ENCODE results near the gene PDE2A. TPM values are rescaled to one million over a fixed set of nuclear protein-coding genes. Genes with fewer than 3 reads are reported as not detected.

The PDE2A gene
- total and polyA plus RNA-seq, 2 of the 4 experiments (the other 2 are of a cell fraction), result 0.02 TPM; not detected in 1

DNA sequence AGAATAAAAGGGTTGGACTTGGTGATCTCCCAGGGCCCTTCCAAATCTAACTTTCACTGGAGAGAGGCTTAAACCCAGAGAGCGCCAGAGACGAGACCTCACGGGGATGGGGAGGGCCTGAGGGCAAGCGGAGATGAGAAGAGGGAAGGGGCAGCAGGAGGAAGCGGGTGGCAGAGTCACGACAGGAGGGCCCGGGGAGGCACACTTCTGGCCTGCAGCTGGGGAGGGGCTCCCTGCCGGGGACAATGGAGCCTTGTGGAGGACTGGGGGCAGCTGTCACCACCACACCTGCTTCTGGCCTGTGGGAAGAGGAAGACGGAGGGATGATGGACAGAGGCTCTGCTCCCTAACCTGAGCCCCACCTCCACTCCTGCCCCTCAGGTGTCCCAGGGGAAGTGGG, 40.2 kb downstream of the PDE2A start:
- Histone ChIP-seq H3K79me1 (ENCODE audit: low read depth in 1 of 2, low read length in 2 of 2) (no peaks in the 10 kb centered on the region), H2AK9ac (replicated peaks; ENCODE audit: low read depth, low read length, poor library complexity) (no peak overlapping the region), H2BK20ac (ENCODE audit: low read depth, low read length) (no peak overlapping the region), H3K18ac (ENCODE audit: low read depth, low read length) (no peak overlapping the region), H3K23ac (ENCODE audit: low read depth, low read length) (no peak overlapping the region), H3K9me1 (ENCODE audit: insufficient read depth, low read length) (no peaks in the 10 kb centered on the region), H2AK5ac (ENCODE audit: low read depth, low read length) (no peak overlapping the region), H3K4me3 (ENCODE audit: insufficient read depth, low read depth, low read length) (no peak overlapping the region), H3K27ac (ENCODE audit: insufficient read depth, low read length) (no peak overlapping the region), H4K5ac (ENCODE audit: low read depth, low read length) (no peak overlapping the region), H3K14ac (replicated peaks; ENCODE audit: low read depth, low read length) (no peak overlapping the region), H4K91ac (ENCODE audit: insufficient read depth, low read depth, low read length) (no peak overlapping the region), H3K4ac (ENCODE audit: low read depth, low read length) (no peak overlapping the region), H2BK15ac (ENCODE audit: low read depth, low read length) (no peak overlapping the region), H4K8ac (ENCODE audit: low read depth in 2 of 2, low read length in 2 of 2) (no peak overlapping the region), H3K36me3 (ENCODE audit: control insufficient read depth, insufficient read depth, low read length) (no peaks in the 10 kb centered on the region), H3K9ac (ENCODE audit: low read depth, low read length) (no peak overlapping the region), H3K4me1 (ENCODE audit: control insufficient read depth, insufficient read depth, low read length) (no peaks in the 10 kb centered on the region), H3K27me3 (ENCODE audit: control insufficient read depth, insufficient read depth, low read length) (peaks cover 89% of the 10 kb centered on the region), H4K20me1 (ENCODE audit: insufficient read depth, low read length) (no peaks in the 10 kb centered on the region; the same call in 1 of the 2 replicates), H3K4me2 (ENCODE audit: low read depth, low read length) (no peak overlapping the region), H2BK5ac (ENCODE audit: low read depth, low read length, poor library complexity, severe bottlenecking) (no peak overlapping the region), H3K56ac (ENCODE audit: extremely low read depth, insufficient read depth, low read length) (no peak overlapping the region), H2BK120ac (ENCODE audit: low read depth, low read length) (no peak overlapping the region), H2AFZ (replicated peaks; ENCODE audit: low read length, poor library complexity) (no peak overlapping the region), H3K9me3 (ENCODE audit: control insufficient read depth, insufficient read depth, low read length) (peaks cover 3% of the 10 kb centered on the region; the same call in 1 of the 2 replicates)
- intact Hi-C loops (cut with micrococcal nuclease), result no loop called here
- dilution Hi-C loops (cut with HindIII; ENCODE audit: low sequenced_read_pairs, unreplicated experiment), result no loop called here
- POLR2A ChIA-PET (ENCODE audit: unreplicated experiment), result no interaction called here
- CTCF ChIA-PET, result no interaction called here
- TF ChIP-seq MAFK (IDR thresholded peaks at IDR 0.05; ENCODE audit: low read depth, low read length) (no peak), MAZ (IDR thresholded peaks at IDR 0.05; ENCODE audit: borderline replicate concordance, low read depth, low read length) (no peak), RAD21 (IDR thresholded peaks at IDR 0.05; ENCODE audit: low read length) (no peak), RFX5 (IDR thresholded peaks at IDR 0.05; ENCODE audit: low read depth, low read length) (no peak), FOS (IDR thresholded peaks at IDR 0.05; ENCODE audit: low read depth, low read length) (no peak), POLR2A (IDR thresholded peaks at IDR 0.05; ENCODE audit: low read depth, low read length) (no peak), SMC3 (IDR thresholded peaks at IDR 0.05; ENCODE audit: low read depth, low read length) (no peak), CHD1 (IDR thresholded peaks at IDR 0.05; ENCODE audit: low read depth, low read length) (no peak), MXI1 (IDR thresholded peaks at IDR 0.05; ENCODE audit: borderline replicate concordance, low read depth, low read length) (no peak), BHLHE40 (IDR thresholded peaks at IDR 0.05; ENCODE audit: low read depth, low read length) (no peak)
- TF ChIP-seq, protein P1, sequence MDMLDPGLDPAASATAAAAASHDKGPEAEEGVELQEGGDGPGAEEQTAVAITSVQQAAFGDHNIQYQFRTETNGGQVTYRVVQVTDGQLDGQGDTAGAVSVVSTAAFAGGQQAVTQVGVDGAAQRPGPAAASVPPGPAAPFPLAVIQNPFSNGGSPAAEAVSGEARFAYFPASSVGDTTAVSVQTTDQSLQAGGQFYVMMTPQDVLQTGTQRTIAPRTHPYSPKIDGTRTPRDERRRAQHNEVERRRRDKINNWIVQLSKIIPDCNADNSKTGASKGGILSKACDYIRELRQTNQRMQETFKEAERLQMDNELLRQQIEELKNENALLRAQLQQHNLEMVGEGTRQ (IDR thresholded peaks at IDR 0.05; ENCODE audit: low read depth, low read length), result no peak
- TF ChIP-seq, protein P2, sequence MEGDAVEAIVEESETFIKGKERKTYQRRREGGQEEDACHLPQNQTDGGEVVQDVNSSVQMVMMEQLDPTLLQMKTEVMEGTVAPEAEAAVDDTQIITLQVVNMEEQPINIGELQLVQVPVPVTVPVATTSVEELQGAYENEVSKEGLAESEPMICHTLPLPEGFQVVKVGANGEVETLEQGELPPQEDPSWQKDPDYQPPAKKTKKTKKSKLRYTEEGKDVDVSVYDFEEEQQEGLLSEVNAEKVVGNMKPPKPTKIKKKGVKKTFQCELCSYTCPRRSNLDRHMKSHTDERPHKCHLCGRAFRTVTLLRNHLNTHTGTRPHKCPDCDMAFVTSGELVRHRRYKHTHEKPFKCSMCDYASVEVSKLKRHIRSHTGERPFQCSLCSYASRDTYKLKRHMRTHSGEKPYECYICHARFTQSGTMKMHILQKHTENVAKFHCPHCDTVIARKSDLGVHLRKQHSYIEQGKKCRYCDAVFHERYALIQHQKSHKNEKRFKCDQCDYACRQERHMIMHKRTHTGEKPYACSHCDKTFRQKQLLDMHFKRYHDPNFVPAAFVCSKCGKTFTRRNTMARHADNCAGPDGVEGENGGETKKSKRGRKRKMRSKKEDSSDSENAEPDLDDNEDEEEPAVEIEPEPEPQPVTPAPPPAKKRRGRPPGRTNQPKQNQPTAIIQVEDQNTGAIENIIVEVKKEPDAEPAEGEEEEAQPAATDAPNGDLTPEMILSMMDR (conservative IDR thresholded peaks at IDR 0.05; ENCODE audit: low read depth, low read length), result no peak
- 40% methylated on average over 1 of the region's 9 CpGs; no CpG with 5 or more reads in 1 of the 2 experiments for WGBS, 2 experiments (ENCODE audit: extremely low coverage in 2 of 2, insufficient read length in 1 of 2)
- BruUV-seq (replicated peaks), result no TSS peak
- in situ Hi-C loops (cut with MboI; ENCODE audit: low sequenced_read_pairs), result no loop called here
- DNase-seq (no peak), ATAC-seq (ENCODE audit: low read depth) (no peak)

All from IMR-90 (cell line).